Measurements from ENCODE around the gene IMPDH1.

DNA sequence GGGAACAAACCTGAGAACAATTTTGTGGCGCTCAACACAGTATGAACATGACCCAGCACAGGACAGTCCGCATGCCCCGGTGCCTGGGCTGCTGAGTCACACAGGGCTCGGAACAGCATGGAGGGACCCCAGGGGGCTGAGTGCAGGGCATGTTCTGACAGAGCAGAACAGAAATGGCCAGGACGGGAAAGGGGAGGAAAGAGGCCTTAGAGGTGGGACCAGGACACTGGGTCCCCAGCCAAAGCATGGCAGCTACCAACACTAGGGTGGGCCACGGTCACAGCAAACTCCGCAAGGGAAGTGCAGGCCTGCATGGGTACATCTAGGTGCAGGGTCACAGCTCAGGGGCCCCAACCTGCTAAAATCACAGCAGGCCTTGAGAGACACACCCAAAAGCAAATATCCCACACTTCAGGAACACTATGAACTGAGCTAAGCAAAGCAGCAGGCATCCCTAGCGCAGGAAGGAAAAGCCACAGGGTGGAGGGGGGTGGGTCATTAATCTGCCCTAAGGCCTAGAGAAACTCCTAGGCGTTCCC is 5.6 kb downstream of the IMPDH1 start:
- TF ChIP-seq CTCF (IDR thresholded peaks at IDR 0.05) (no peak), EZH2 (IDR thresholded peaks at IDR 0.05; ENCODE audit: borderline replicate concordance, insufficient read depth, low read depth, low read length, poor library complexity, severe bottlenecking) (no peak)

All from B cell (primary cell).